Measurements from ENCODE around the gene CRABP1. TPM values are rescaled to one million over a fixed set of nuclear protein-coding genes. Genes with fewer than 3 reads are reported as not detected.

CRABP1 gene
- total and polyA plus RNA-seq, 10 of the 15 experiments (the other 5 are each of a cell fraction or from before 2014, with no cell fraction given) = 0.21 to 0.41 TPM; not detected in 8

- H3K27me3 ChIP-seq (replicated peaks in 1 of 2; ENCODE audit: control insufficient read depth in 2 of 2, insufficient read depth in 2 of 2, low read length in 1 of 2) = 0 out of 4 replicates have a peak, but pooled peaks cover 0 to 1% of the 10 kb centered on the region in 2 experiments
- 64% methylated on average over 5 of the region's 5 CpGs for WGBS (ENCODE audit: insufficient coverage, insufficient replicate concordance, low lambda C conversion rate, missing lambda C conversion rate)
- H3K4me3 ChIP-seq = no peak overlapping the region
- no peak overlapping the region for H3K27ac ChIP-seq (ENCODE audit: control insufficient read depth, insufficient read depth)
- no peaks in the 10 kb centered on the region for H3K79me2 ChIP-seq (ENCODE audit: control insufficient read depth, insufficient read depth, low read length)
- no peaks in the 10 kb centered on the region for H4K20me1 ChIP-seq (ENCODE audit: control insufficient read depth, insufficient read depth)
- no peaks in the 10 kb centered on the region for H3K36me3 ChIP-seq (ENCODE audit: control insufficient read depth in 2 of 2, insufficient read depth in 2 of 2, low read length in 1 of 2)
- FAIRE-seq = no peak
- CTCF ChIA-PET = interaction anchor here (1.3 to 1.5 kb wide), 2 partner anchors 9 to 104 kb away, joined by 3 read pairs; no protein-coding TSS in a partner anchor
- TF ChIP-seq RFX5 (IDR thresholded peaks at IDR 0.05; ENCODE audit: low read depth, low read length) (no peak), ESRRA (IDR thresholded peaks at IDR 0.05; ENCODE audit: low read length) (no peak), CHD4 (IDR thresholded peaks at IDR 0.05) (no peak), ZBTB4 (CRISPR knock-in tag; IDR thresholded peaks at IDR 0.05) (no peak), BMI1 (IDR thresholded peaks at IDR 0.05; ENCODE audit: borderline replicate concordance) (no peak), EZH2 (IDR thresholded peaks at IDR 0.05; ENCODE audit: borderline replicate concordance, control insufficient read depth, low read depth, low read length) (no peak), LARP7 (IDR thresholded peaks at IDR 0.05) (no peak), TCF7 (IDR thresholded peaks at IDR 0.05; ENCODE audit: borderline replicate concordance) (no peak), IKZF2 (IDR thresholded peaks at IDR 0.05) (no peak), RCOR1 (conservative IDR thresholded peaks at IDR 0.05; ENCODE audit: low read depth, low read length) (no peak), MYB (IDR thresholded peaks at IDR 0.05; ENCODE audit: borderline replicate concordance, low read depth, low read length) (no peak), ETV6 (conservative IDR thresholded peaks at IDR 0.05 in 1 of 2, IDR thresholded peaks at IDR 0.05 in 1 of 2; ENCODE audit: borderline replicate concordance in 1 of 2, low read depth in 1 of 2) (no peak)
- no peak for ATAC-seq
- H2AFZ ChIP-seq (ENCODE audit: control insufficient read depth, low read depth, low read length) = no peak overlapping the region
- RAD21 ChIA-PET (ENCODE audit: unreplicated experiment) = no interaction called here
- H3K4me1 ChIP-seq (ENCODE audit: control insufficient read depth, insufficient read depth, low read length) = no peaks in the 10 kb centered on the region; the same call in 1 of the 2 replicates
- no peaks in the 10 kb centered on the region for H3K9me3 ChIP-seq (replicated peaks; ENCODE audit: control insufficient read depth, insufficient read depth, low read length)
- H3K9ac ChIP-seq (ENCODE audit: control insufficient read depth, insufficient read depth, low read length) = no peak overlapping the region
- intact Hi-C loops (cut with micrococcal nuclease; ENCODE audit: unreplicated experiment) (no loop called here), in situ Hi-C loops (cut with MboI) (no loop called here)
- no peak for DNase-seq (ENCODE audit: low read depth, low spot score)
- BruUV-seq (replicated peaks) = no TSS peak
- POLR2A ChIA-PET = no interaction called here
- no peak overlapping the region for H3K4me2 ChIP-seq (ENCODE audit: control insufficient read depth, insufficient read depth)
- SMC1A ChIA-PET (ENCODE audit: uncharacterized antibody, unreplicated experiment) = interaction anchor here (1.9 kb wide), 1 partner anchor 12 kb away, joined by 6 read pairs; no protein-coding TSS in a partner anchor
Observed at GRCh38 chr15:78320183-78320582, 20.0 kb upstream of the CRABP1 start.

Data from GM12878 (cell line).